MG63 (cell line): ENCODE data around the gene NAV3. TPM values are rescaled to one million over a fixed set of nuclear protein-coding genes. Genes with fewer than 3 reads are reported as not detected.

Experiments used
- DNase-seq: peaks from one replicate; pipeline ENCODE4 v3.0.0-alpha.2; 2020
- H3K27me3 ChIP-seq: fragments of 250-450 bp; sonication (Bioruptor Pico); 2 replicates; pipeline ENCODE4 v1.5.1; 2020; ENCODE audit warnings: mild to moderate bottlenecking, moderate library complexity
- H3K36me3 ChIP-seq: fragments of 250-450 bp; sonication (Bioruptor Pico); 2 replicates; pipeline ENCODE4 v1.5.1; 2020; ENCODE audit warnings: mild to moderate bottlenecking, moderate library complexity
- H3K4me3 ChIP-seq: fragments of 250-450 bp; sonication (Bioruptor Pico); 2 replicates; pipeline ENCODE4 v1.5.1; 2020; ENCODE audit warnings: mild to moderate bottlenecking, moderate library complexity
- H3K9me3 ChIP-seq: fragments of 250-450 bp; sonication (Bioruptor Pico); 2 replicates; pipeline ENCODE4 v1.5.1; 2020; ENCODE audit warnings: mild to moderate bottlenecking, moderate library complexity
- total RNA-seq: library from RNA; depleted of rRNA; stranded (reverse); fragments of >200 nt; shearing (Covaris generic); gene quantifications from 2 replicates; pipeline ENCODE4 v1.2.3, GENCODE V29; 2014; ENCODE audit warnings: low replicate concordance

NAV3 gene
- total RNA-seq, 1 experiment from 2014 or later = 6.7 TPM

DNA sequence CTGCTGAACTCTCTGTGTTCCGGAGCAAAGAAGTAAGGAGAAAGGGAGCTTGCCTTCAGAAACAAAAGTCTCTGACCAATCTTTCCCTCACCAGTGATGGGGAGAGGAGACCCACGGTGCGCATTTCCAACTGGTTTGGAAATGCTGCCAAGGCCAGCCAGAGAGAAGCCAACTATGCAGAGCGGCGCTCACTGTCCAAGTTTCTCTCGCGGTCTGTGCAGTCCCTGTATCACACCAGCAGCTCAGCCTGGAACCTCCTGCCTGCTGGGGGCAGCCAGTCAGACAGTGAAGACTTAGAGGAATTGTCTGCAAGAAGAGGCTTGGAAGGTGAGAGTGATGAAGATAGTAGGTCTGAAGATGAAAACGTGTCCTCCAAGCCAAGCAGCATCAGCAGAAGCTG lies 206.2 kb downstream of the NAV3 start:
- DNase-seq = no peak
- no peaks in the 10 kb centered on the region for H3K36me3 ChIP-seq
- no peak overlapping the region for H3K4me3 ChIP-seq
- H3K9me3 ChIP-seq = no peaks in the 10 kb centered on the region
- H3K27me3 ChIP-seq = no peaks in the 10 kb centered on the region

DNA sequence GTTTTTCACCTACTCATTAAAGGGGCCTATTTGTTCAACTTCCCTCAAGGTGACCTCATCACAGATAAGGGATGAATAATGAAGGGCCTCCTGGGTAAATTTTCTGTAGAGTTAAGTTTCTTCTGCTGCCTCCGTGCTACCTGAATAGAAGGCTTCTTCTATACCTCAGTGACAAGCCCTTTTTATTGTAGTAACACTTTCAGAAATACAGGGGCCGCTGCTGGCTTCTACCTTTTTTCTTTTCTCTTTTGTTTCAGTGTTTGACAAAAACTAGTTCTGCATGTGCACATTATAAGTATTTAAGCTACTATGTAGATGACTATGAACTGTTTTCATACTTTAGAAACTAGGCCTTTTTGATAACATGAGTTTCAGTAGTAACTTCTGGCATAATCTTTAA lies 207.0 kb downstream of the NAV3 start:
- Histone ChIP-seq H3K4me3 (no peak overlapping the region), H3K27me3 (no peaks in the 10 kb centered on the region), H3K36me3 (no peaks in the 10 kb centered on the region), H3K9me3 (no peaks in the 10 kb centered on the region)
- no peak for DNase-seq

DNA sequence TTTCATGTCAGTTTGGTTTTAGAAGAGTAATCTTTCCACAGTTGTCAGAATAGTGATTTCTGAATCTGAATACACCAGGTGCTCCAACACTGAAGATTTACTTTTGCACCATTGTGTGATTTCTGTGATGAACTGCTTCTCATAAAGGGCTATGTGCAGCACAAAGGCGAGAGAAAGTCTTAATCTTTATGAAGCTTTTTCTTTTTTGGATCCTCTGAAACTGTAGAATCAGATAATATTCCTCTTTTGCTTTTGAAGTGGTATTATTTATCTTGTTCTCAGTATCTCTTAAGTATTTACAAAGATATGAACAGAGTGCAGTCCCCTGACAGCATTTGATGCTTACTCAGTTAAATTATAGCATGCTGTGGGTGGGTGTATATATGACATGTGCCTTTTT lies 207.8 kb downstream of the NAV3 start:
- H3K27me3 ChIP-seq = no peaks in the 10 kb centered on the region
- DNase-seq = no peak
- H3K4me3 ChIP-seq = no peak overlapping the region
- H3K9me3 ChIP-seq = no peaks in the 10 kb centered on the region
- no peaks in the 10 kb centered on the region for H3K36me3 ChIP-seq

DNA sequence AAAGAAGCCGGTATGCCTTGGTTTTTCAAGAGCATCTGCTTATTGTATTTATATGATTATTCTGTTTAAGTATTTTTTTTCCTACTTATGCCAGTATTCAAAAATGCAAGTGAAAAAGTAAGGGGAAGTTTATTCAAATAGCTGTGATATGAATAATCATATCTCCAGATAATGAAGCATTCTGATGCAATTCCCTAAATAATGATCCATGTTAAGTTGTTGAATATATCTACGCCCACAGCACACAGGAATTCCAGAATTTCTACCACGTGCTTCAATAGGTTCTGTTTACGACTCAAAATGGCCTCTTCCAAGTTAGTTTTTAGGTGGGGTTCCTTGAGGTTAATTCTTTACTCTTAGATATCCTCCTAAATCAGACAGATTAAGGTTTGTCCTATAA lies 208.3 kb downstream of the NAV3 start:
- Histone ChIP-seq H3K27me3 (no peaks in the 10 kb centered on the region), H3K36me3 (no peaks in the 10 kb centered on the region), H3K4me3 (no peak overlapping the region), H3K9me3 (no peaks in the 10 kb centered on the region)
- DNase-seq = no peak

DNA sequence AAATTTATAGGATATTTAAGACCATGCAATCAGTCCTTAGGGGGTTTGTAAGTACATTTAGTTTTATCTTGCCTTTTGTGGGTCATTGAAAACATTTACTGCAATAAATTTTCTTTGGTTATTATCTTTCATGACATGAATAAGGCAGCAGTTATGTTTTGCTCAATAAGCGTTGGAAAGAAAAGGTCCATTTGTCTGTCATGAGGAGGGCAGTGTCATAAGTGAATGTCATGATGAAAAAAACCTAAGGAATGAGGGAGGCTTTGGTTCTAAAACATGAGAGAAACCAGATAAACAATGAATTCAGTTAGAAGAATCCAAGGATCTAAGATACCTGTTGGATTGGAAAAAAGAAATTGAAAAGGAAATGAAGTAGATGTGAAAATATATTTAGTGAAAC lies 209.4 kb downstream of the NAV3 start:
- Histone ChIP-seq H3K4me3 (no peak overlapping the region), H3K36me3 (no peaks in the 10 kb centered on the region), H3K9me3 (no peaks in the 10 kb centered on the region), H3K27me3 (no peaks in the 10 kb centered on the region)
- no peak for DNase-seq

DNA sequence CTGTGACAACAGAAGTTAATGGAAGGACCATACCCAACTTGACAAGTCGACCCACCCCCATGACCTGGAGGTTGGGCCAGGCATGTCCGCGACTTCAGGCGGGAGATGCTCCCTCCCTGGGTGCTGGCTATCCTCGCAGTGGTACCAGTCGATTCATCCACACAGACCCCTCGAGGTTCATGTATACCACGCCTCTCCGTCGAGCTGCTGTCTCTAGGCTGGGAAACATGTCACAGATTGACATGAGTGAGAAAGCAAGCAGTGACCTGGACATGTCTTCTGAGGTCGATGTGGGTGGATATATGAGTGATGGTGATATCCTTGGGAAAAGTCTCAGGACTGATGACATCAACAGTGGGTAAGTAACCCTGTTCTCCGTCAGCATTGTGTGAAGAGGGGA lies 220.1 kb downstream of the NAV3 start:
- H3K27me3 ChIP-seq = no peaks in the 10 kb centered on the region
- no peak overlapping the region for H3K4me3 ChIP-seq
- peaks cover 3% of the 10 kb centered on the region for H3K9me3 ChIP-seq
- no peak for DNase-seq
- peaks cover 4% of the 10 kb centered on the region for H3K36me3 ChIP-seq

DNA sequence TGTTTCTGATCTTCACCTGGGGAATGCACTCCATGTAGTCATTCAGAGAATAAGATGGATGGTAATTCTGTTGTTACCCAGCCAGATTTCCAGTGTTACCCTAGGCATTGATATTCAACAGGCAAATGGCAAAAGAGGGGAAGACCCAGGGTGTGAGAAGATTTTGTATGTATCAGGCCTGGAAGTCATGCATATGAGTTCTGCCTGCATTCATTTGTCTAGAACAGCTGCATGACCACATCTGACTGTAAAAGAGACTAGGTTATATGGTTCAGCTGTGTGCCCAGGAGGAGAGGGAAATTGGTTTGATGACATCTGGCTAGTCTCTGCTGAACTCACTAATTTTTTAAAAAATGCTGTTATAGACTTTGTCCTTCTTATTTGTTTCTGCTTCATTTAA lies 224.9 kb downstream of the NAV3 start:
- Histone ChIP-seq H3K9me3 (no peaks in the 10 kb centered on the region), H3K36me3 (peaks cover 4% of the 10 kb centered on the region; the same call in 1 of the 2 replicates)
- no peak for DNase-seq

DNA sequence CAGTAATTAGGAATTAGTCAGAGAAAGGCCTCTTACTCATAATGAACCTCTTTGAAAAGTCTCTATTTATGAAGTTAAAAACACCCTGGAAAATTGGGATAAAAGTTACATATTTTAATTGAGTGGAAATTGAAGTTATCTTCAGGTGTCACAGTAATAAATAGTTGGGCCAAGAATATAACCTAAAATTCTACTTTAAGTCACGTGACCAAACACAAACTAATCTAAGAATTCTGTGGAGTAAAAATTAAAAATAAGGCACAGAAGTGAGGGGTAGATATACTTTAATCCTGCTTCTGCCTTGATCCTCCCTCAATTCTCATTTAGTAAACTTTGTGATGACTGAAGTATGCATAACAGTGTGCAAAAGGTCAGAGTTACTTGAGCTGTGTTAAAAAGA lies 226.4 kb downstream of the NAV3 start:
- DNase-seq = no peak
- Histone ChIP-seq H3K27me3 (no peaks in the 10 kb centered on the region), H3K36me3 (no peaks in the 10 kb centered on the region; the same call in 1 of the 2 replicates)

More for the DNA sequence above, 224.9 kb downstream of the NAV3 start:
- no peak overlapping the region for H3K4me3 ChIP-seq
- no peaks in the 10 kb centered on the region for H3K27me3 ChIP-seq

DNA sequence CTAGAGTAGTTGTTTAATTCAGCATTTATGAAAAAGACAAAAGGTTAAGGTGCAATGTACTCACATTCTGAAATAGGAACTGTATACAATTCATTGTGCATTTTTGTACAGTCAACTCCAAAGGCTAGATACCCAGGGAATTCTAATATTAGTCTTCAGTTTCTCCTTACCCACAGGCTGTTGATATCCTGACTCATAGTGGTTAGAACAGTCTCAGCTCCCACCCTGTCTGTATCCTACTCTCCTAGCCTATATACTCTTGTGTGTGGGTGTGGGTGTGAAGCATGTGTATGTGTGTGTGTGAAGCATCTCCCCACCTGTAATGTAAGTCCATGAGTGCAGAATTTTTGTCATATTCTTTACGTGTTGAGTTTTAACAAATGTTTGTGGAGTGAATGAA lies 229.5 kb downstream of the NAV3 start:
- Histone ChIP-seq H3K36me3 (no peaks in the 10 kb centered on the region; the same call in 1 of the 2 replicates), H3K4me3 (no peak overlapping the region), H3K27me3 (no peaks in the 10 kb centered on the region), H3K9me3 (no peaks in the 10 kb centered on the region)
- no peak for DNase-seq

More for the DNA sequence above, 226.4 kb downstream of the NAV3 start:
- no peak overlapping the region for H3K4me3 ChIP-seq
- H3K9me3 ChIP-seq = no peaks in the 10 kb centered on the region

DNA sequence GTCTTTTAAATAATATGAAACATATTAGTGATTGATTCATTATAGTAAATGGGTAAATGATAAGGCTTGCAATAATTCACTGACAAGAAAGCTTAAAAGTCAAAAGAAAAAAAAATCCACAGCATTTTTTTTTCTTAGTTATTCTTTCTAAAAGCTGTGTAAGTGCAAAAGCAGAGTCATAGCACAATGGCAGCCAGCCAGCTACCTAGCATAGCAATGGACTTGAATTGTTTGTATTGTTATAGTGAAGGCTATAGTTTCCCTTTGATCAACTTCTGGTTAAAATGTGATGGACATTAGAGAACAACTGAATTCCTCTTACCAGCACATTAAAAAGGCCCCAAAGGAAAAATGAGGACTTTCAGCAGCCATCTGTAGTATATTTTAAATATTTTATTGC lies 232.1 kb downstream of the NAV3 start:
- H3K4me3 ChIP-seq = no peak overlapping the region
- no peaks in the 10 kb centered on the region for H3K9me3 ChIP-seq
- no peaks in the 10 kb centered on the region for H3K27me3 ChIP-seq
- H3K36me3 ChIP-seq = no peaks in the 10 kb centered on the region
- peak; percentile 69 for DNase-seq

DNA sequence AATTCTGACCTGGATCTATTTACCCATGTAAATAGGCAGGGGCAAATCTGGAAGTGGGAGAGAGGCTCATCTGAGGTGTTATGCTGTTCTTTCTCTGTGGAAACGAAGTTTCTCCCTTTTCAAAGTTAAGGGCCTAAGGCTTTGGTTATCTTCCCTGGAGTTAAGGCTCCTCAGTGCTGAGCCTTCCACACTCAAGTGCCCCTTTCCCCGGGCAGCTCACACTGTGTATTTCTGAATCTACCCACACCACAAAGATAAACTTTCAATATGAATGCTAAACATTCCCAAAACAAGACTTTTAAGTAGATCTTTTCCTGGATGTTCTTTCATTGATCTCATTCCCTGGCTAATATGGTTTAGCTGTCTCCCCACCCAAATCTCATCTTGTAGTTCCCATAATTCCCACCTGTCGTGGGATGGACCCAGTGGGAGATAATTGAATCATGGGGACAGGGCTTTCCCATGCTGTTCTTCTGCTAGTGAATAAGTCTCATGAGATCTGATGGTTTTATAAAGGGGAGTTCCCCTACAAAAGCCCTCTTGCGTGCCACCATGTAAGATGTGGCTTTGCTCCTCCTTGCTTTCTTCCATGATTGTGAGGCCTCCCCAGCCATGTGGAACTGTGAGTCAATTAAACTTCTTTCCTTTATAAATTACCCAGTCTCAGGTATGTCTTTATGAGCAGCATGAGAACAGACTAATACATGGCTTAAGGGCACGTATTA lies 251.1 kb downstream of the NAV3 start:
- no peak for DNase-seq
- Histone ChIP-seq H3K36me3 (no peaks in the 10 kb centered on the region; the same call in 1 of the 2 replicates), H3K4me3 (no peak overlapping the region), H3K27me3 (no peaks in the 10 kb centered on the region), H3K9me3 (no peaks in the 10 kb centered on the region)

DNA sequence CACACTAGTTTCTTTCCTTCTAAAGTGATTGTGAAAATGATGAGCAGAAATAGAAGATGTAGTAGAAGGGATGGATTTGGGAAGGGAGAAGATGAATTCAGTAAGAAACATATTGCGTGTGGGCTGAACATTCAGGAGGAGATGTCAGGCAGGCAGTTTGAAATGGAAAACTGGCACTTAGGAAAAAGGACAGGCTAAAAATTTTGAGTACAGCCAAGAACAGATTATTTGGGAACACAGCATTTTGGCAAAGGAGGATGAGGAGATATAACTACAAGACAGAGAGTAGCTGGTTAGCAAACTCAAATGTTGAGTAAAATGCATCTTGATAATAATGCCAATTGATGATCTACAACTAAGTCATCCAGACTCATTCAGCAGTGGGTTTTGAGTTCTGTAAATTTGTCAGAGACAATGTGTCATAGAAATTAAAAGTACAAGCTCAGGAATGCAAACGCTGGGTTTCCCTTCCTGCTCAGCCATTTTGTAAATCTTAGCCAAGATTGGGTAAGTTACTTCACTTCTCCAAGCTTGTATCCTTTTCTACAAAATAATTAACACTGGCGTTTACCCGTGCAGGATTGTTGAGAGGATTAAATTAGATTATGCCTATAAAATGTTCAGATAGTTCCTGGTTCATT lies 255.0 kb downstream of the NAV3 start:
- H3K27me3 ChIP-seq = no peaks in the 10 kb centered on the region
- H3K9me3 ChIP-seq = no peaks in the 10 kb centered on the region
- no peaks in the 10 kb centered on the region for H3K36me3 ChIP-seq
- no peak overlapping the region for H3K4me3 ChIP-seq
- peak; percentile 9 for DNase-seq

DNA sequence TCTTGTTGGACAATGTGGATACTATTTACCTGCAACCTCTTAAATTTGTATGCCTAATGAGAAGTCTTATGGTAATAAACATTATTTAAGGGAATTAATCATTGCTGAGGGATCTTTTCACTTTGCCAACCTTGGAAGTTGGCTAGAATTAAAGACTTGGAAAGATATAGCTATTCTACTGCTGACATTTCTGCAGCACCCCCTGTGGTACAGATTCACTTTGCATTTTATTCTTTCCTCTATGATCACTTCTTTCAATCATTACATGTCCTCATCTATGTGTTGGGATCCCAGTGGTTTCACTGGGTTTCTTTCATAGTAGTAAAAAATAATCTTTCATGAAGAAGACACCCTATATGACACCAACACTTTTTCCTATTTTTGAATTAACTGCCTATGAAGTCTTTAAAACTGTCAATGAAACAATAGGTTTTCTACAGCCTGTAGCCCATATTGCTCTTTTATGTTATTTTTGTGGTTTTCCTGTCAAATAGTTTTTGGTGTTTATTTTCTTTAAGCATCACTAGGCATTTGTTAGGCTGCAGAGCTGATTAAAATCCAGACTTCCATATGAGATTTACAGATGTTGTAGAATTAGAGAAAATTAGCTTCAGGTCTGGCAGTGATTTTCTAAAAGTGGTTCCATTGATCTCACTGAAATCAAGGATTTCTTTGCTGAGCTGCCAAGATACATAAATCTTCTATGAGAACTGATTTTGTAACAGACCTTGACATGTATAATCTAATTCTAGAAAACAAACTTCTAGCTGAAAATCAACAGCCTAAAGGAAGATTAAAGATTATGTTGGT lies 256.1 kb downstream of the NAV3 start:
- no peaks in the 10 kb centered on the region for H3K36me3 ChIP-seq
- H3K27me3 ChIP-seq = no peaks in the 10 kb centered on the region
- DNase-seq = no peak
- no peaks in the 10 kb centered on the region for H3K9me3 ChIP-seq
- no peak overlapping the region for H3K4me3 ChIP-seq

DNA sequence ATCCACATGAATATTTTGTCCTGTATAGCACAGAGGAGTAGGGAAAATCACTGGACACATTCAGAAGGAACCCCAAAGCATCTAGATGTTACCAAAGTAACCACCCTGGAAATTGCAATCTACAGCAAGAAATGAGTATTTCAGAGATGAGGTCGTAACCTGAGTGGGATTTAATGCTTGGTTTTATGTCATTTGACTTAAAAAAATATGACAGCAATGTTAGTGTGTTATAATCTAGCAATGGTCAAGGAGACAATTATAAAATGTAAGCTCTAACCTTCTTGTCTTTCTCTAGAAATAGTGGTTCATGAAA lies 256.6 kb downstream of the NAV3 start:
- H3K4me3 ChIP-seq = no peak overlapping the region
- H3K9me3 ChIP-seq = no peaks in the 10 kb centered on the region
- no peaks in the 10 kb centered on the region for H3K27me3 ChIP-seq
- no peak for DNase-seq
- no peaks in the 10 kb centered on the region for H3K36me3 ChIP-seq

DNA sequence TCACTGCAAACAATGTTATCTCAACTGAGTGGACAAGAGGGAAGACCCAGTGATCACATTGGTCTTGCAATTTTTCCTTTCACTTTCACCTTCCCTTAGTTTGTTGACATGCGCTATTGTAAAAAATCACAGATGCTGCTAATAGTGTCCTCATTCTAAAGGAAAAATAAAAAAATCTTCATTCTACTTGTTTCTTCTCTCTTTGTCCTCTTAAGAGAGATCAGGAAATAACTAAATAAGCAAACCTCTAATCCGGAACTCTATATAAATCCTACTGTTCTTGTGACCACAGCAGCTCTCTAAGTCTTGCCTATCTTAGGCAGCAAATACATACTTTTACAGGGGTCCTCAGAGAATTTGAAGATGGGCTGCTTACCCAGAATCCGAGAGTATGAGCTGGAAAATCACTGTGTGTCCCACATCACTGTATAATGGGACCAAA lies 257.7 kb downstream of the NAV3 start:
- H3K36me3 ChIP-seq = no peaks in the 10 kb centered on the region
- 0 out of 2 replicates have a peak overlapping the region, but pooled peaks have one; percentile 7 for H3K4me3 ChIP-seq
- no peak for DNase-seq

DNA sequence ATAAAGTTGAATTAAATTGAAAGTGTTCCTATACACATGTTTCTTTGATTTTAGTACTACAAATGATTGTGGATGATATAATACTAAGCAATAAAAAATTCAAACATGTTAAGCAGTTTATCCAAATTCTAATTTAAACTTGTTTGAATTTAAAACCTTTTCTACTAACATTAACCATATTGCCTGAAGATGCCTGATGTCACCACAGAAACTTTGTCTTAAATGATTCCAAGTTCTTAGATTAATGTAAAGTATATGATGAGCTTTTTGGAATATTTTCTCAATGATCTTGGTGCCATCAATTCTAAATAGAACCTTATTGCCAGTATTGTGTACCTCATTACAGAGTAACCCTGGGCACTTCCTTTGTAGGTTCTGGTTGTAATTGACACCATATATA lies 259.6 kb downstream of the NAV3 start:
- Histone ChIP-seq H3K27me3 (no peaks in the 10 kb centered on the region), H3K9me3 (no peaks in the 10 kb centered on the region), H3K36me3 (no peaks in the 10 kb centered on the region), H3K4me3 (no peak overlapping the region)
- no peak for DNase-seq

More for the DNA sequence above, 257.7 kb downstream of the NAV3 start:
- Histone ChIP-seq H3K27me3 (no peaks in the 10 kb centered on the region), H3K9me3 (no peaks in the 10 kb centered on the region)

DNA sequence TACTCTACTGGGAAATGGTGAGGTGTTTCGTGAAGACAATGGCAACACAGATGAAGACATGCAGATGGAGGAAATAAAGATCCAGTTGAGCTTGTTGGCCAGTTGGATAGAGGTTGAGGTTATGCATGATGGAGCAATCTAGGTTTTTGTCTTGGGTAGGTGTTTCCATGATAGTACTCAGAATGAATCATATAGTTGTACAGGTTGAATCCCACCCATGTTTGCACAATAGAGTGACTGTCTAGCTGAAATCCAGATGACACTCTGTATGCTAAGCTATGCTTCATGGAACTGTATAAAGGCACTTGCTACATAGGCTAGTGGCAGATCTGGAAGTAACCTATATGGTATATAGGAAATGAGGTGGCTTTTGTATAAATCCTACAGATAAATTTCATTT lies 264.9 kb downstream of the NAV3 start:
- Histone ChIP-seq H3K36me3 (no peaks in the 10 kb centered on the region), H3K27me3 (no peaks in the 10 kb centered on the region), H3K4me3 (no peak overlapping the region), H3K9me3 (no peaks in the 10 kb centered on the region)
- DNase-seq = no peak
